GM10266 (cell line): Measurements from ENCODE around the gene OR2G2.

Experiments used
- DNase-seq: peaks from one replicate; pipeline ENCODE4 v3.0.0; 2012; ENCODE audit errors: extremely low spot score
- TF ChIP-seq, protein P1 (sequence below): IDR thresholded peaks from 2 replicates; pipeline ENCODE4 v1.5.1; 2012; ENCODE audit warnings: mild to moderate bottlenecking, low read depth; ENCODE audit not compliant: control insufficient read depth, insufficient read depth; ENCODE audit errors: missing control alignments

OR2G2 gene

DNA sequence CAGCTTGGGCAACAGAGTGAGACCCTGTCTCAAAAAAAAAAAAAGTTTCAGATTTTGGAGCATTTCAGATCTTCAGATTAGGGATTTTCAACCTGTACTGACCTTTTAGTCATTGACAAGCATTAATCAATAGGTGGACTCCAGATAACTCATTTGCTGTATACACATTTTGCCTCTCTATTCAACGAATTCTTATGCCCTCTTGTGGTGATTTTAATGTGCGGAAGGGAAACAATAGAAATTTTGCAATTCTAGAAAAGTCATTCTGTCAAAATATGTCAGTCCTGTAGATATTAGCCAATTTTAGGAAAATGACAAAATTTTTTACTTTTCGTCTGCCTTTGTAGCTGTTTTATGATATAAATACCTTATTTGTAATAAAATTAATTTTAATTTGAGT, 11.6 kb upstream of the OR2G2 start:
- TF ChIP-seq, protein P1, sequence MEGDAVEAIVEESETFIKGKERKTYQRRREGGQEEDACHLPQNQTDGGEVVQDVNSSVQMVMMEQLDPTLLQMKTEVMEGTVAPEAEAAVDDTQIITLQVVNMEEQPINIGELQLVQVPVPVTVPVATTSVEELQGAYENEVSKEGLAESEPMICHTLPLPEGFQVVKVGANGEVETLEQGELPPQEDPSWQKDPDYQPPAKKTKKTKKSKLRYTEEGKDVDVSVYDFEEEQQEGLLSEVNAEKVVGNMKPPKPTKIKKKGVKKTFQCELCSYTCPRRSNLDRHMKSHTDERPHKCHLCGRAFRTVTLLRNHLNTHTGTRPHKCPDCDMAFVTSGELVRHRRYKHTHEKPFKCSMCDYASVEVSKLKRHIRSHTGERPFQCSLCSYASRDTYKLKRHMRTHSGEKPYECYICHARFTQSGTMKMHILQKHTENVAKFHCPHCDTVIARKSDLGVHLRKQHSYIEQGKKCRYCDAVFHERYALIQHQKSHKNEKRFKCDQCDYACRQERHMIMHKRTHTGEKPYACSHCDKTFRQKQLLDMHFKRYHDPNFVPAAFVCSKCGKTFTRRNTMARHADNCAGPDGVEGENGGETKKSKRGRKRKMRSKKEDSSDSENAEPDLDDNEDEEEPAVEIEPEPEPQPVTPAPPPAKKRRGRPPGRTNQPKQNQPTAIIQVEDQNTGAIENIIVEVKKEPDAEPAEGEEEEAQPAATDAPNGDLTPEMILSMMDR, result peak; percentile 54
- peak; percentile 24 for DNase-seq

DNA sequence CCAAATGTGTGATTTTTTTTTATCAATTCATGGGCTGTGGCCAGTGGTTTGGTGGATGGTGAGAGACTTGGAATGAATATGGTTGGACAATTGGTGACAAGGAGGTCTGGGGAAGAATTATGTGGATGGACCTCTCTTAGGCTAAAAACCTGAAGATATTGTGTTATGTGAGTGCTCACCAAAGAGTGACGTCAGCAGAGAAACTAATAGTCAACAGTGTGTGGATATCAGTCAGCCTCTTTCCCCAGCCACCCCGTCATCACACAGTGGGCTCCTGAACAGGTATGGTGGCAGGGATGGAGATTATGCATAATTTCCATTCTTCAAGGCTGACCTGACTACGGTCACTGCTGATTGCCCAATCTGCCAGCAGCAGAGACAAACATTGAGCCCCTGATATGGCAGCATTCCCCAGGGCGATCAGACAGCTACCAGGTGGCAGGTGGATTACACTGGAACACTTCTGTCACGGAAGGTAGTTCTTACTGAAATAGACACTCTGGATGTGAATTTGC, 9.2 kb upstream of the OR2G2 start:
- DNase-seq, result no peak
- TF ChIP-seq, protein P1, result no peak

DNA sequence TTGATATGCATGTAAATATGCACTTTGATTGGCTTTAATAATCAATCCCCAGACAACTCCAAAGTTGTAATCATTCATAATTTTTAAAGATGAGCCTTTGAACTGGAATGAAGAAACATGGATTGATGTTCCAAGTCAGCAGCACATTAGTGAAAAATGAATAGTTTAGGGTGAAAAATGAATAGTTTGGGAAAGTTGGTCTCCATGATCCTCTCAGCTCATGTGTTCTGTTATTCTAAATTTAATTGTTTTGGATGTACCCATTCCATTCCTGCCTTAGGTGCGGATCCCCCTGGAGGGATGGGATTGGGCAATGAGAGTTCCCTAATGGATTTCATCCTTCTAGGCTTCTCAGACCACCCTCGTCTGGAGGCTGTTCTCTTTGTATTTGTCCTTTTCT, 17.1 kb downstream of the OR2G2 start, which contains the start of gene OR2G3:
TSS of gene OR2G3 (plus strand) at position 301 of the 400 bp plus-strand sequence. CDS start at position 301, 0 bp downstream.
- no peak for DNase-seq
- TF ChIP-seq, protein P1, result no peak

DNA sequence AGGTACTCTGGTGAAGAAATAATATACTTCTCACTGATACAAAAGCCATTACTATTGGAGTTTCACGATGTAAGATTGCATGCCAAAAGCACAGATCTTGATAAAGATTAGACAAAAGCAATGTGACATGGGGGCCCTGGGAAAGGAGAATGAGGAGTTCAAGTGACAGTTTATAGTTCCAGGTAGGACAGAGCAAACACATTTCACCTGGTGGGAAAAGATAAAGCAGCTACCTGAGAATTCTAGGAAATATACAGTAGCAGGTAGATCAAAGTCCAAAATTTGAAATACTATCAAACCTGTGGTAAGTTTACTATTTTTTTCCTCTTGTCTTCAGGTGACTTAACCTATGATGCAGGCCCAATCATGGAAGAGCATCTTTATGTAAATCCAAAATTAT, 25.2 kb downstream of the OR2G2 start:
- no peak for DNase-seq
- TF ChIP-seq, protein P1, result no peak

DNA sequence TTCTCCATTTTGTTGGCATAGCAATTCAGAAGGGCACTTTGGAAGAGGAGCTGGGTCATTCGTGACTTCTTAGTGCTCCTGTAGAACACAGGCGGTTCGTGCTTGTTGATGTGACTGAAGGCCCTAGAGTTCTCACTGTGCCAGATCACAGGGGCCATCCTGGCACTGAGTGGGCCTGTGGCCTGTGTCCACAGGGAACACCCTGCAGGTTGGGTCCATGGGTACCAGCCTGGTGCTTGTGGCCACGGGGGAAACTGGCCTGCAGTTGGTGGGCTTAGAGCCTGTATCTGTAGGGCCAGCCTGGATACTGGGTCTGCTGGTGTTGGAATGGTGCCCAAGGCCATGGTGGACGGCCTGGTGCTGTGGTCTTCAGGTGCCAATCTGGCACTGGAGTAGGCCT, 26.5 kb downstream of the OR2G2 start:
- TF ChIP-seq, protein P1, result no peak
- no peak for DNase-seq

DNA sequence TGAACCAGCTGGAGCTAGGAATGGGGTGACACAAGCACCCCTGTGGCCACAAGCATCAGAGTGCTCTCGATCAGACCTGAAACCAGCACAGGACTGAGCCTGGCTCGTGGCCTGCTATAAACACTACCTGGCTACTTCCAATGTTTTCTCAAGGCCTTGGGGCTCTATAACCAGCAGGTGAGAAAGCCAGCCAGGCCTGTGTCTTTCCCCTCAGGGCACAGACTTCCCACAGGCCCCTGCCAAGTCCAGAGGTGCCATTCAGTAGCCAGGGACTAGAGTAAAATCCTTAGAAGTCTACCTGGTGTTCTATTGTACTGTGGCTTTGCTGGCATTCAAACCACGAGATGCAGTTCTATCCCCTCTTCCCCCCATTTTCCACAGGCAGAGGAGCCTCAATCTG, 39.8 kb downstream of the OR2G2 start:
- no peak for DNase-seq
- TF ChIP-seq, protein P1, result no peak

DNA sequence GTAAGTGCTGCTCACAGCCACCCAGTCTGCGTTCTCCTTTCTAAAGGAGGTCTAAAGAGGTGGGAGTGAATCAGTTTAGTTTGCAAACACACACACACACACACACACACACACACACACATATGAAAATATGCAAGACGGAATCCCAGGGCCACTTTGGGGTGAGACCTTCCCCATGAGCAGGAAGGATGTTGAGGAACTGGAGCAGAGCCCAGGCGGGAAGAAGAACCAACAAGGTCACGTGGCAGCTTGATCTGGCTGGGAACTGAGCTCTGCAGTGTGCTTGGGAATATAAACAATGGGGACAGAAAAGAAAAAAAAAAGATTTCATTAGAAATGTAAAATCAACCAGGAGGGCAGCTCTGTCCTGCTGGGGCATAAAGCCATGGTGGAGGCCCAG, 49.9 kb downstream of the OR2G2 start:
- DNase-seq, result no peak
- TF ChIP-seq, protein P1, result no peak
